ENCODE results near the gene SFTA2. TPM values are rescaled to one million over a fixed set of nuclear protein-coding genes. Genes with fewer than 3 reads are reported as not detected.

Gene SFTA2
- total RNA-seq, 2 experiments from 2014 or later, result not detected

DNA sequence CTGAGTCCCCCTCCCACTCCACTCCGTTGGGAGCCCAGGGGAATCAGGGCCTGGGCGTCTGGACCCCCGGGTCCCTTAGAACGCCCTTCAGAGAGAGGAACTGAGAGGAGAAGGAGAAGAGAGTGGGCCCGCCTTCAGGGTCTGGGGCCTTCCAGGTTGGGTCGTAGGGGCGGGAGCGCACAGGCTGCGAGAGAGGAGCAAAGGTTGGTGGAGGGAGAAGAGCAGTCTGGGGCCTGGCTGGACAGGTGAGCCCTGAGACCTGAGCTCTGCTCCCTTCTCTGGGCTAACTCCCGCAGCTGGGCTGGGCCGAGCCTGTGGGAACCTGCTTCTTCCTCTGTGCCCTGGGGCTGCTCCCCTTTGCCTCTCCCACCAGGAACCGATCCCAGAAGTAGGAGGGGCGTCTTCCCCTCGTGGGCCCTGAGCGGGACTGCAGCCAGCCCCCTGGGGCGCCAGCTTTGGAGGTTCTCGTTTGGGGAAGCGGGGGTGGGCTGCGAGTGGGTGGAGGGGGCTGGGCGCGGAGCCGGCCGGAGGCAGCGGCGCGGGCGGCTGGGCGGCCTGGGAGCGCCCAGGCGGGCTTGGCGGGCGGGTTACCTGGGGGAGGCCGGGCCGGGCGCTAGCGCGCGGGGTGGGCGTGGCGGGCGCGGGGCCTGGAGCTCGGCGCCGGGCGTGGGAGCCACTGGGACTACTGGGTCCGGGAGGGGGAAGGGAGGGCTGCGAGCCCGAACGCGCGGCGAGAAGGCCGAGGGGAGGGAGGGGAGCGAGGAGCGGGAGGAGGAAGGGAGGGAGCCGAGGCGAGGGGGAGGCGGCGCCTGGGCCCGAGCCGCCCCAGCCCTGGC lies 48.1 kb downstream of the SFTA2 start, which contains the start of gene DDR1:
Gene DDR1, plus strand, starts transcription at position 835 of the 836 bp plus-strand sequence. CDS start 4,211 bp downstream, outside the sequence.
- Histone ChIP-seq H3K4me3 (ENCODE audit: low read depth, low read length, poor library complexity, severe bottlenecking) (peak within 1 kb of the TSS; percentile 68), H2AFZ (ENCODE audit: low read length) (peak within 1 kb of the TSS; percentile 40), H3K27ac (ENCODE audit: low read depth, low read length, poor library complexity, severe bottlenecking) (peak within 1 kb of the TSS; percentile 85), H3K4me1 (ENCODE audit: insufficient read depth, low read length, poor library complexity, severe bottlenecking) (peaks cover 53% of the 10 kb centered on the region), H3K4me2 (ENCODE audit: low read length) (peak within 1 kb of the TSS; percentile 75), H3K36me3 (ENCODE audit: insufficient read depth, low read length) (no peaks in the 10 kb centered on the region), H3K9me3 (ENCODE audit: low read length) (no peaks in the 10 kb centered on the region), H3K79me2 (ENCODE audit: insufficient read depth, low read depth, low read length) (no peaks in the 10 kb centered on the region), H3K9me2 (ENCODE audit: insufficient read depth, low read length) (no peaks in the 10 kb centered on the region), H4K20me1 (ENCODE audit: insufficient read depth, low read length) (no peaks in the 10 kb centered on the region)
- TF ChIP-seq EZH2phosphoT487 (IDR thresholded peaks at IDR 0.05; ENCODE audit: borderline replicate concordance, low read depth, low read length), result no peak
- TF ChIP-seq, protein P1, sequence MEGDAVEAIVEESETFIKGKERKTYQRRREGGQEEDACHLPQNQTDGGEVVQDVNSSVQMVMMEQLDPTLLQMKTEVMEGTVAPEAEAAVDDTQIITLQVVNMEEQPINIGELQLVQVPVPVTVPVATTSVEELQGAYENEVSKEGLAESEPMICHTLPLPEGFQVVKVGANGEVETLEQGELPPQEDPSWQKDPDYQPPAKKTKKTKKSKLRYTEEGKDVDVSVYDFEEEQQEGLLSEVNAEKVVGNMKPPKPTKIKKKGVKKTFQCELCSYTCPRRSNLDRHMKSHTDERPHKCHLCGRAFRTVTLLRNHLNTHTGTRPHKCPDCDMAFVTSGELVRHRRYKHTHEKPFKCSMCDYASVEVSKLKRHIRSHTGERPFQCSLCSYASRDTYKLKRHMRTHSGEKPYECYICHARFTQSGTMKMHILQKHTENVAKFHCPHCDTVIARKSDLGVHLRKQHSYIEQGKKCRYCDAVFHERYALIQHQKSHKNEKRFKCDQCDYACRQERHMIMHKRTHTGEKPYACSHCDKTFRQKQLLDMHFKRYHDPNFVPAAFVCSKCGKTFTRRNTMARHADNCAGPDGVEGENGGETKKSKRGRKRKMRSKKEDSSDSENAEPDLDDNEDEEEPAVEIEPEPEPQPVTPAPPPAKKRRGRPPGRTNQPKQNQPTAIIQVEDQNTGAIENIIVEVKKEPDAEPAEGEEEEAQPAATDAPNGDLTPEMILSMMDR (conservative IDR thresholded peaks at IDR 0.05; ENCODE audit: low read length), result no peak
- ChIA-PET CTCF (ENCODE audit: unreplicated experiment) (interaction anchor here (0.6 kb wide), 2 partner anchors 12 to 247 kb away, joined by 3 to 12 read pairs; no protein-coding TSS in a partner anchor), POLR2A (interaction anchor here (0.5 to 2.2 kb wide), 6 partner anchors 24 to 202 kb away, joined by 3 to 15 read pairs (median 4); partner anchors contain the start of gene GTF2H4)
- peak; percentile 58 for DNase-seq (ENCODE audit: low spot score)
- BruUV-seq (replicated peaks), result no TSS peak
- intact Hi-C loops (cut with micrococcal nuclease; ENCODE audit: unreplicated experiment), result loop anchor here (2.0 to 10.0 kb wide), 2 partner anchors 31 to 209 kb away; partner anchors contain the start of genes DHX16 and VARS2

DNA sequence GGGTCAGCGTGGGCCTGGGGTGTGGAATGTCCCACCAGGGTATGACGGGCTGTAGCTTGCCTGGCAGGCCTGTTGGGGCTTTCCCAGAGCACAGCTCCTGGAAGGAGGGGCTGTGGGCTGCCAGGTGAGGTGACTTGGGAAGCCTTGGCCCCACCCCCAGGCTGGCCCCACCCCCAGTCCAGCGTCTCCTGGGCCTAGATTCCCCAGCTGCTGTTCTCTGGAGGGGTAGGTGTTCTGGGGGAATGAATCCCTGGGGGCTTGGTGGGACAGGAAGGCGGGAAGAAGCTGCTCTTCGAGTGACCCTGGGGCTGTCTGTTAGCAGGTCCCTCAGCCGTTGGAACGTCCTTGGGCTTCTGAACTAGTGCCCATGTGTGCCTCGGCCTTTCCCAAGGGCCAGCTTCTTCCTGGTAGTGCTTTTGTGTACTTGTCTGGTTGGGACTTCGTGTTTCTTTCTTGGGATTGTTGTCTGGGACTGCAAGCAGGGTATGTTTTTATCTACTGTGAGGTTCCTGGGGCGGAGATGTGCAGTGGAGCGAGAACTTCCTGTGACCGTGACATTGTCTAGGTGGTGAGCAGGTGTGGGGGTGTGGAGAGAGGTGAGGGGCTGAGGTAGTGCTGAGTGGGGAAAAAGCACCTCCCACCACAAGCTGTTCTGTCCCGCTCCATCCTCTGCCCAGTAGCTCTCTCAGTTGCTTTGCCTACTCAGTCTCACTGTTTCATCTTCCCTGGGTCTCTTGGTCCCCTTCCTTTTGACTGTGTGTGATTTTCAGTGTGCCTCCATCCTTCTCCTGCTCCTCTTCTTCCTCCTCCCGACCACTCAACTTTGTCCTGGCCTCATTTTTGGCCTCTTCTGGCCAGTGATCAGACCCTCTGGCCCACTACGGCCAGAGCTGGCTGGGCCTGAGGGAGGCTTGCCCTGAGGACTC lies 48.9 kb downstream of the SFTA2 start:
- Histone ChIP-seq H3K4me2 (ENCODE audit: low read length) (peak overlapping the region; percentile 75), H3K27ac (ENCODE audit: low read depth, low read length, poor library complexity, severe bottlenecking) (peak overlapping the region; percentile 85), H2AFZ (ENCODE audit: low read length) (peak overlapping the region; percentile 9; the same call in 1 of the 2 replicates), H3K4me1 (ENCODE audit: insufficient read depth, low read length, poor library complexity, severe bottlenecking) (peaks cover 53% of the 10 kb centered on the region), H3K4me3 (ENCODE audit: low read depth, low read length, poor library complexity, severe bottlenecking) (peak overlapping the region; percentile 68), H3K79me2 (ENCODE audit: insufficient read depth, low read depth, low read length) (no peaks in the 10 kb centered on the region), H3K9me3 (ENCODE audit: low read length) (no peaks in the 10 kb centered on the region), H3K9me2 (ENCODE audit: insufficient read depth, low read length) (no peaks in the 10 kb centered on the region), H3K36me3 (ENCODE audit: insufficient read depth, low read length) (no peaks in the 10 kb centered on the region), H4K20me1 (ENCODE audit: insufficient read depth, low read length) (no peaks in the 10 kb centered on the region)
- peak; percentile 82 for DNase-seq (ENCODE audit: low spot score)
- no TSS peak for BruUV-seq (replicated peaks)
- no peak for TF ChIP-seq EZH2phosphoT487 (IDR thresholded peaks at IDR 0.05; ENCODE audit: borderline replicate concordance, low read depth, low read length)
- TF ChIP-seq, protein P1 (conservative IDR thresholded peaks at IDR 0.05; ENCODE audit: low read length), result no peak
- POLR2A ChIA-PET, result interaction anchor here (0.5 to 2.2 kb wide), 8 partner anchors 24 to 454 kb away, joined by 3 to 15 read pairs (median 4); partner anchors contain the start of genes GTF2H4 and VARS2
- intact Hi-C loops (cut with micrococcal nuclease; ENCODE audit: unreplicated experiment), result loop anchor here (10.0 kb wide), 1 partner anchor 208 kb away; the partner anchor contains the start of gene DHX16
- CTCF ChIA-PET (ENCODE audit: unreplicated experiment), result interaction anchor here (0.7 to 1.6 kb wide), 3 partner anchors 32 to 261 kb away, joined by 3 to 5 read pairs (median 3); no protein-coding TSS in a partner anchor

Data from OCI-LY7 (cell line).